GM21526 (cell line): ENCODE measurements around the gene CYP2R1.

ENCODE experiments used
- ATAC-seq: cut with Tn5 transposase; IDR thresholded peaks from one replicate; pipeline ENCODE4 v1.9.1; 2021; ENCODE audit warnings: moderate library complexity; ENCODE audit not compliant: unreplicated experiment, low FRiP score

Gene CYP2R1

GRCh38 chr11:14892036-14892556 is at the start of gene CYP2R1:
Gene CYP2R1, minus strand, starts transcription at chr11:14892231. Its CDS starts 26 bp downstream, at chr11:14892205.
- ATAC-seq = peak; percentile 96

DNA sequence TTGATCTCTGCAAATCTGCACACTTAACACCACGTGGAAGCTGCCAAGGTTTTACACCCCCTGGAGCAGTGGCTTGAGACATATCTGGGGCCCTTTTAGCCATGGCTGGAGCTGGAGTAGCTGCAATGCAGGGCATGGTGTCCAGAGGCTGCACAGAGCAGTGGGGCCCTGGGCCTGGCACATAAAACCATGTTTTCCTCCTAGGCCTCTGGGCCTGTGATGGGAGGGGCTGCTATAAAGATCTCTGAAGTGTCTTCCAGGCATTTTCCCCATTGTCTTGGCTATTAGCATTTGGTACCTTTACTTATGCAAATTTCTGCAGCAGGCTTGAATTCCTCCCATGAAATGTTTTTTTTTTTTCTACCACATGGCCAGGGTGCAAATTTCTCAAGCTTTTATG is 46.9 kb upstream of the CYP2R1 start:
- no peak for ATAC-seq

- ATAC-seq = no peak
These were observed 42.8 kb upstream of the CYP2R1 start for GRCh38 chr11:14934641-14935351.

DNA sequence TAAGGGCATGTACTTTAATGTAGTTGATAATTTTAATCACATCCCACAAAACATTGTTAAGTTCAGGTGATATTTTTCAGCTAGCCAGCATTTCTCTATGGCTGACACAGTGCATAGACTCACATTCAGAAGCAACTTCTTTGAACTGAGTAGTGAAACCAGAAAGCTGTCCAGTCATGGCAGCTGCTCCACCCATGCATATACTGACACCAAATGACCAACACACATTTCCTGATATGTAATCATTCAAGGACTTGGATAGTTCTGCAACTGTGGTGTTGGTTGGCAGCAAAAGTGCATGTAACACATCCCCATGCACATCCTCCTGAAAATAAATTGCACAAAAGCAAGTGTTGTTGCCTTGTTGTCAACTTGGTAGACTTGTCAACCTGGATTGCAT is 40.4 kb upstream of the CYP2R1 start:
- ATAC-seq = no peak

- no peak for ATAC-seq
These were observed 38.3 kb upstream of the CYP2R1 start for GRCh38 chr11:14930369-14930768.

GRCh38 chr11:14927146-14927545 is 35.1 kb upstream of the CYP2R1 start:
- ATAC-seq = no peak

GRCh38 chr11:14924318-14924717 is 32.3 kb upstream of the CYP2R1 start:
- ATAC-seq = no peak

- no peak for ATAC-seq
These were observed 24.4 kb upstream of the CYP2R1 start for GRCh38 chr11:14916403-14916802.

DNA sequence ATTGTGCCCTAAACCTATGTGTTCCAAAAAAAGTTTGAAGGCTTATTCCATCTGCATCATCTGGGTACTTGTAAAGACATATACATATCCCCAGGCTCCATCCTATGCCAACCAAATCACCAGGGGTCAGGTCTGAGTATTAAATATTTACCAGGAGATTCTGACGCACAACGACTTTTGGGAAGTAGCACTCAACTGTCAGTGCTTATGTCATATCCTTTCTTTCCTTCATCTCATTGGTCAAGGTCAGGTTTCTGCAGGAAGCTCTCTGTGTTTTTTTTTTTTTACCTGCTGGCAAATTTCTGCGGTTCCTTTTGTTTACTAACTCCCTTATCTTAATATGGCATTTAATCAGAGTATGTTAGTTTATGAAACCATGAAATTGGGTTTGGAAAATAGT is 22.5 kb upstream of the CYP2R1 start:
- no peak for ATAC-seq

- no peak for ATAC-seq
These were observed 16.3 kb upstream of the CYP2R1 start for GRCh38 chr11:14908214-14908880.

DNA sequence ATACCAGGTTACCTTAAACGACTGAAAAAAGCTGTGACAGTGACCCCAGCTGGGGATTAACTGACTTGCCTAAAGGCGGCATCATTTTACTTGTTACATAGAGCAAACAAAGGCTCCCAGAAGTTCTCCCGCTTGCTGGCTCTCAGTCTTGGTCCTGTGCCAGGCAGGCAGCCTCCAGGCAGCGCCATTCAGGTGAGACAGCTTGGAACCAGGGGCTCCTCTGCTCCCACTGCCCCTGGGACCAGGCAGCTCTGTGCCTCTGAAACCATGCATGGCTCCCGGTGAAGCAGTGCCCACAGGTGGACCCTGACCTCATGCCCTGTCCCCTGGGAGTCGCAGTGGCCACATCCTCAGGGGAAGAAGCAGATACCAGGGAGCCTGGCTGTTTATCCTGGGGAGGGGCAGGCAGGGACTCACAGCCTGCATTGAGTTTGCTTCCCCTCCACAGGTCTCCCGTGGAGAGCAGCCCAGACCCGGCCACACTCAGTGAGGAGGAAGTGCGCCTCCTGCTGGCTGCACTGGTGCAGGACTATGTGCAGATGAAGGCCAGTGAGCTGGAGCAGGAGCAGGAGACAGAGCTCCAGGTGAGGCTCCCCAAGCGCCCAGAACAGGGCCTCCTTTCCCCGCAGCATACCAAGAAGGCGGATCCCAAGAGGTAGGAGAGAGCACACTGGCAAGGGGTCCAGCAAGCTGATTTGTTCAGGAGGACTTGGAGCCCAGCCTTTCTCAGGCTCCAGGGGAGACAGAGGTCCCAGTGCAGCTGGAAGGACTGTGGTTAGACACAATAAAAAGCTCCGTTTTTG is 15.6 kb upstream of the CYP2R1 start:
- peak; percentile 57 for ATAC-seq

GRCh38 chr11:14906993-14907392 is 15.0 kb upstream of the CYP2R1 start:
- no peak for ATAC-seq

- ATAC-seq = no peak
These were observed 14.5 kb upstream of the CYP2R1 start for GRCh38 chr11:14906578-14906977.

- peak; percentile 55 for ATAC-seq
These were observed 13.3 kb upstream of the CYP2R1 start for GRCh38 chr11:14905104-14906033.

- ATAC-seq = peak; percentile 41
These were observed 12.7 kb upstream of the CYP2R1 start for GRCh38 chr11:14904745-14905103.

GRCh38 chr11:14902650-14903350 is 10.8 kb upstream of the CYP2R1 start:
- ATAC-seq = no peak

- no peak for ATAC-seq
These were observed 6.9 kb upstream of the CYP2R1 start for GRCh38 chr11:14898906-14899305.

DNA sequence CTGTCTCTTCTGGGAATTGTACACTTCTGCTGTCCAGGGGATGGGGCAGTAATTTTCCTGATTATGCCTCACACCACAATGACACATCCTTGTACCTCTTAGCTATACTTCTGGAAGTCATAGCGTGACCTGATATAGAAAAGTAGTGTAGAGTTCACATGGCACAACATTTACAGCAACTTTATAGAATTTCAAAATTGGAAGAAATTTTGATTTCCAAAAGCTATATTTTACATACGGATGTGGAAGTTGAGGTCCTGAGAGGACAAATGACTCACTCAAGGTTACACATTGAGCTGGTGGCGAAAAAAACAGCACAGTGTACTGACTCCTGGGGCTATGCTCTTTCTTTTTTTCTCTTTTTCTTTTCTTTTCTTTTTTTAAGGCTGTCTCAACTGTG is 6.3 kb upstream of the CYP2R1 start:
- ATAC-seq = no peak
